Lower lobe of right lung (tissue), 2 donors: Measurements from ENCODE around the gene FBXW11. TPM values are rescaled to one million over a fixed set of nuclear protein-coding genes. Genes with fewer than 3 reads are reported as not detected.

Source experiments
- ATAC-seq, 2 donors: fragments of 200-7000 bp; cut with Tn5 transposase; one replicate each; pipeline ENCODE4 v1.9.1; 2020 to 2022; ENCODE audit warnings: mild to moderate bottlenecking in 2 of 2, moderate library complexity in 2 of 2
- DNase-seq: peaks from one replicate; pipeline ENCODE4 v3.0.0-alpha.2; 2020
- H3K27ac ChIP-seq: fragments of 200-600 bp; one replicate; pipeline ENCODE4 v1.8.0; 2022
- H3K27me3 ChIP-seq: fragments of 200-600 bp; one replicate; pipeline ENCODE4 v1.8.0; 2022; ENCODE audit warnings: low read depth
- H3K36me3 ChIP-seq: fragments of 200-600 bp; one replicate; pipeline ENCODE4 v1.8.0; 2022; ENCODE audit warnings: mild to moderate bottlenecking
- H3K4me1 ChIP-seq: fragments of 200-600 bp; one replicate; pipeline ENCODE4 v1.8.0; 2022
- H3K4me3 ChIP-seq: fragments of 200-600 bp; one replicate; pipeline ENCODE4 v1.8.0; 2022; ENCODE audit warnings: mild to moderate bottlenecking
- H3K9me3 ChIP-seq: fragments of 200-600 bp; one replicate; pipeline ENCODE4 v1.8.0; 2022
- intact Hi-C: fragments of 100-400 bp; cut with DNase I; formaldehyde crosslinking; loops from one replicate; pipeline ENCODE4 v1.11.0; 2022
- total RNA-seq: library from RNA; stranded (reverse); fragmentation: NEBNext Ultra II Directional; extraction: Animal tissue kit (Norgen Biotek cat#: 25700); gene quantifications from one replicate; pipeline ENCODE4 v1.2.1, GENCODE V29; 2021
- TF ChIP-seq, protein P1 (sequence below): fragments of 200-600 bp; IDR thresholded peaks from one replicate; pipeline ENCODE4 v1.8.0; 2022; ENCODE audit warnings: antibody characterized with exemption, mild to moderate bottlenecking
- donor health status: DM: no; HTN: yes; CAD: no; lungs with severe emphysema.

FBXW11 gene
- total RNA-seq, 1 donor from 2014 or later, result 52.8 TPM

DNA sequence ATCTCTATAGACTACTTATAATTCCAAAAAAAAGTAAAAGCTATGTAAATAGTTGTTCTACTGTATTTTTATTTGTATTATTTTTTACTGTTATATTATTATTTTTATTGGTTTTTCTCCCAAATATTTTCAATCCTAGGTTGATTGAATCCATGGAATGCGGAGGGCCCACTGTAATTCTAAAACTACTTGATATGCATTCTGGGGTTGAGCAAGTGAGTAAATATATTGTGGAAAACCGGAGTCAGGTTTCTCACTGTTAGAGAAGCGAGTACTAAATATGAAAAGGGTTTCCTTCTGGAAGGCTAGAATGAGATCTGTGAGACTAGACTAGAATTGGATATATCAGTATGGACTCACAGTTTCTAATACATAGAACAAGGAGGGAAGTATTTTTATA lies 66.5 kb downstream of the FBXW11 start:
- no peaks in the 10 kb centered on the region for H3K27me3 ChIP-seq
- TF ChIP-seq, protein P1, sequence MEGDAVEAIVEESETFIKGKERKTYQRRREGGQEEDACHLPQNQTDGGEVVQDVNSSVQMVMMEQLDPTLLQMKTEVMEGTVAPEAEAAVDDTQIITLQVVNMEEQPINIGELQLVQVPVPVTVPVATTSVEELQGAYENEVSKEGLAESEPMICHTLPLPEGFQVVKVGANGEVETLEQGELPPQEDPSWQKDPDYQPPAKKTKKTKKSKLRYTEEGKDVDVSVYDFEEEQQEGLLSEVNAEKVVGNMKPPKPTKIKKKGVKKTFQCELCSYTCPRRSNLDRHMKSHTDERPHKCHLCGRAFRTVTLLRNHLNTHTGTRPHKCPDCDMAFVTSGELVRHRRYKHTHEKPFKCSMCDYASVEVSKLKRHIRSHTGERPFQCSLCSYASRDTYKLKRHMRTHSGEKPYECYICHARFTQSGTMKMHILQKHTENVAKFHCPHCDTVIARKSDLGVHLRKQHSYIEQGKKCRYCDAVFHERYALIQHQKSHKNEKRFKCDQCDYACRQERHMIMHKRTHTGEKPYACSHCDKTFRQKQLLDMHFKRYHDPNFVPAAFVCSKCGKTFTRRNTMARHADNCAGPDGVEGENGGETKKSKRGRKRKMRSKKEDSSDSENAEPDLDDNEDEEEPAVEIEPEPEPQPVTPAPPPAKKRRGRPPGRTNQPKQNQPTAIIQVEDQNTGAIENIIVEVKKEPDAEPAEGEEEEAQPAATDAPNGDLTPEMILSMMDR, result no peak
- H3K4me3 ChIP-seq, result no peak overlapping the region
- peak overlapping the region; percentile 29 for H3K27ac ChIP-seq
- DNase-seq, result no peak
- intact Hi-C loops, result no loop called here
- no peaks in the 10 kb centered on the region for H3K36me3 ChIP-seq
- ATAC-seq, result peak in 1 of 2 donors; percentile 28
- peaks cover under 1% of the 10 kb centered on the region for H3K9me3 ChIP-seq
- H3K4me1 ChIP-seq, result peaks cover 11% of the 10 kb centered on the region

DNA sequence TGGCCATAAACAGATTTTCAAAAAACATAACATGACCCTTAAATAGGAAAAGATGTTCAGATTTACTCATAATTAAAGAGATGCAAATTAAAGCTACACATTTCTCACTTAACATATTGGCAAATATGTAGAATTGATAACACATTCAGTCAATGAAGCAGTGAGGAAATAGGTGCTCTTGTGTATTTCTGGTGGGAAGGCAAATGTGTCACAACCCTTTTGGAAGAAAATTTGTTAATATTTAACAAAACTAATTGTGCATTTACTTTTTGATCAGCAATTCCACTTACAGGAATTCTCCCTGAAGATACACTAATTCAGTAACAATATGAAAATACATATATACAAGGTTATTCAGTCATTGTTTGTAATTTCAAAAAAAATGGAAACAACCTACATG lies 68.1 kb downstream of the FBXW11 start:
- TF ChIP-seq, protein P1, result no peak
- H3K27me3 ChIP-seq, result no peaks in the 10 kb centered on the region
- H3K4me3 ChIP-seq, result no peak overlapping the region
- H3K36me3 ChIP-seq, result no peaks in the 10 kb centered on the region
- intact Hi-C loops, result no loop called here
- ATAC-seq, result no peak
- peaks cover 9% of the 10 kb centered on the region for H3K9me3 ChIP-seq
- peaks cover 11% of the 10 kb centered on the region for H3K4me1 ChIP-seq
- no peak for DNase-seq
- no peak overlapping the region for H3K27ac ChIP-seq

DNA sequence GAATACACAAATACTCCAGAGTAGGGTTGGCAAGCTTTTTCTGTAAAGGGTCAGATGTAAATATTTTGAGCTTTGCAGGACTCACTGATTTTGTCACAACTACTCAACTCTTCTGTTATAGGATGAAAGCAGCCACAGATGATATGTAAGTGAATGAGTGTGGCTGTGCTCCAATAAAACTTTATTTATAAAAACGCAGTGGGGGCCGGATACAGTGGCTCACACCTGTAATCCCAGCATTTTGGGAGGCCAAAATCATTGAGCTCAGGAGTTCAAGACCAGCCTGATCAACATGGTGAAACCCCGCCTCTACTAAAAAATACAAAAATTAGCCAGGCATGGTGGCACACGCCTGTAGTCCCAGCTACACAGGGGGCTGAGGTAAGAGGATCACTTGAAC lies 69.1 kb downstream of the FBXW11 start:
- H3K27ac ChIP-seq, result no peak overlapping the region
- intact Hi-C loops, result no loop called here
- no peaks in the 10 kb centered on the region for H3K36me3 ChIP-seq
- ATAC-seq (no peak), DNase-seq (no peak)
- H3K9me3 ChIP-seq, result peaks cover 9% of the 10 kb centered on the region
- H3K4me3 ChIP-seq, result no peak overlapping the region
- peaks cover 11% of the 10 kb centered on the region for H3K4me1 ChIP-seq
- TF ChIP-seq, protein P1, result no peak
- H3K27me3 ChIP-seq, result no peaks in the 10 kb centered on the region

DNA sequence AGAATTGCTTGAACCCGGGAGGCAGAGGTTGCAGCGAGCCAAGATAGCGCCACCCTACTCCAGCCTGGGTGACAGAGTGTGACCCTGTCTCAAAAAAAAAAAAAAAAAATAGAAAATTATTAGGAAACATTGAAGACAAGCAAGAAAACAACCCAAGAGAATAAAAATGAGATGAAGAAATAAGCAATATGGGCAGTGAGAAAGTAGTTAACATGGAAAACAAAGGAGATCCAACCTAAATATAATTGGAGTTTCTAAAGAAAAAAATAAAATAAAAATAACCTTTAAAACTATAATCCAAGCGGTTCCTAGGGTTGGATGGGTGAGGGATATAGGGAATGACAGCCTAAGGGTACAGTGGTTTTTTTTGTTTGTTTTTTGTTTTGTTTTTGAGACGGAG lies 71.9 kb downstream of the FBXW11 start:
- H3K9me3 ChIP-seq, result peaks cover 9% of the 10 kb centered on the region
- TF ChIP-seq, protein P1, result no peak
- no peak overlapping the region for H3K4me3 ChIP-seq
- DNase-seq (no peak), ATAC-seq (no peak)
- intact Hi-C loops, result no loop called here
- H3K36me3 ChIP-seq, result no peaks in the 10 kb centered on the region
- no peaks in the 10 kb centered on the region for H3K27me3 ChIP-seq
- no peak overlapping the region for H3K27ac ChIP-seq
- H3K4me1 ChIP-seq, result no peaks in the 10 kb centered on the region

DNA sequence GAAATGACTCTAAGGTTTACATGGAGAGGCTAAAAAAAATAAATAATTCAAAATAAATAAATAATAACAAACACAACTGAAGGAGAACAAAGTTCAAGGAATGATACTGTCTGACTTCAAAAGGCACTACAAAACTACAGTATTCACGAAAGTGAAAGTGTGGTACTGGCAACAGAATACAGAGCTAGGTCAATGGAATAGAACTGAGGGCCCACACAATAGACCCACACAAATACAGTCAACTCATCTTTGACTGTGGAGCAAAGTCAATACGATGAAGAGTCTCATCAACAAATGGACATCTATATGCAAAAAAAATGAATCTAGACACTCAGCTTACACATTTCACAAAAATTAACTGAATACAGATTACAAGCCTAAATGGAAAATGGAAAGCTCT lies 75.3 kb downstream of the FBXW11 start:
- Histone ChIP-seq H3K27me3 (no peaks in the 10 kb centered on the region), H3K9me3 (peaks cover 9% of the 10 kb centered on the region)
- TF ChIP-seq, protein P1, result no peak

More for the DNA sequence above, 75.3 kb downstream of the FBXW11 start:
- Histone ChIP-seq H3K4me1 (no peaks in the 10 kb centered on the region), H3K27ac (no peak overlapping the region), H3K4me3 (no peak overlapping the region), H3K36me3 (no peaks in the 10 kb centered on the region)
- intact Hi-C loops, result no loop called here
- no peak for ATAC-seq
- DNase-seq, result no peak
